B cell (primary cell): ENCODE measurements around the gene ARAP1. TPM values are rescaled to one million over a fixed set of nuclear protein-coding genes. Genes with fewer than 3 reads are reported as not detected.

Experiments
- ATAC-seq: fragments of 200-7000 bp; cut with Tn5 transposase; one replicate; pipeline ENCODE4 v1.10.0; 2021; ENCODE audit warnings: low read depth, mild to moderate bottlenecking, moderate number of reproducible peaks, moderate library complexity
- CTCF ChIA-PET: fragments of 350-600 bp; sonication (Branson Sonifier 250); formaldehyde crosslinking; loops from one replicate; lab custom pipeline; 2021; ENCODE audit warnings: antibody characterized with exemption, inconsistent platforms; lab: Charles Lee
- POLR2A ChIA-PET: fragments of 350-600 bp; sonication (Branson Sonifier 250); formaldehyde crosslinking; loops from one replicate; lab custom pipeline; 2021; ENCODE audit warnings: antibody characterized with exemption; lab: Charles Lee
- DNase-seq: peaks from one replicate; pipeline ENCODE4 v3.0.0; 2013
- H2AFZ ChIP-seq: 2 replicates; pipeline ENCODE4 v1.6.1; 2012; ENCODE audit warnings: mild to moderate bottlenecking, low read depth, low read length; ENCODE audit not compliant: insufficient read depth, poor library complexity, severe bottlenecking
- H3K27ac ChIP-seq, 2 donors: 1 replicate in 1 of 2; 2 replicates in 1 of 2; pipeline ENCODE4 v1.5.1; 2012 to 2013; ENCODE audit warnings: low read length in 2 of 2, mild to moderate bottlenecking in 2 of 2, moderate library complexity in 1 of 2
- H3K27me3 ChIP-seq, 4 experiments: fragments of 200-600 bp in 1 of 4; sonication (generic) in 1 of 4; replicated peaks in 1 of 4; 1 replicate in 2 of 4; 2 replicates in 2 of 4; pipeline versions ENCODE4 v1.6.1 to v1.7.0; 2013 to 2016; ENCODE audit warnings: low read length in 3 of 4, mild to moderate bottlenecking in 2 of 4, mixed read lengths in 1 of 4, moderate library complexity in 1 of 4; ENCODE audit not compliant: insufficient read depth in 4 of 4, control insufficient read depth in 3 of 4; ENCODE audit errors: control extremely low read depth in 1 of 4
- H3K36me3 ChIP-seq, 2 experiments: replicated peaks in 1 of 2; 1 replicate in 1 of 2; 2 replicates in 1 of 2; pipeline versions ENCODE4 v1.6.1 to v1.7.1; 2013; ENCODE audit warnings: low read length in 1 of 2; ENCODE audit not compliant: insufficient read depth in 2 of 2, control insufficient read depth in 1 of 2; ENCODE audit errors: control extremely low read depth in 1 of 2, extremely low read depth in 1 of 2
- H3K4me1 ChIP-seq, 2 donors: fragments of 200-600 bp in 1 of 2; sonication (generic) in 1 of 2; 1 replicate in 1 of 2; 2 replicates in 1 of 2; pipeline versions ENCODE4 v1.5.1 to v1.6.1; 2013 to 2017; ENCODE audit warnings: low read length in 2 of 2; ENCODE audit not compliant: control insufficient read depth in 2 of 2, insufficient read depth in 2 of 2
- H3K4me2 ChIP-seq: replicated peaks from 2 replicates; pipeline ENCODE3; 2012; ENCODE audit warnings: mild to moderate bottlenecking, low read depth, low read length; ENCODE audit not compliant: poor library complexity, severe bottlenecking
- H3K4me3 ChIP-seq, 5 experiments: fragments of 200-600 bp in 1 of 5; sonication (generic) in 1 of 5; 1 replicate in 3 of 5; 2 replicates in 2 of 5; pipeline versions ENCODE4 v1.5.1 to v1.7.0; 2011 to 2016; ENCODE audit warnings: low read length in 4 of 5, mild to moderate bottlenecking in 4 of 5, low read depth in 2 of 5, control low read depth in 1 of 5, moderate library complexity in 1 of 5; ENCODE audit not compliant: insufficient read depth in 1 of 5; ENCODE audit errors: control extremely low read depth in 1 of 5, extremely low read depth in 1 of 5
- H3K79me2 ChIP-seq: fragments of 200-600 bp; sonication (generic); one replicate; pipeline ENCODE4 v1.6.0; 2016; ENCODE audit warnings: low read length; ENCODE audit not compliant: control insufficient read depth, insufficient read depth
- H3K9ac ChIP-seq: fragments of 200-600 bp; sonication (generic); 2 replicates; pipeline ENCODE4 v1.6.1; 2017; ENCODE audit warnings: mild to moderate bottlenecking, low read length, moderate library complexity
- H3K9me3 ChIP-seq, 3 donors: one replicate each; pipeline versions ENCODE4 v1.6.1 to v1.7.1; 2013; ENCODE audit warnings: low read length in 2 of 3; ENCODE audit not compliant: control insufficient read depth in 2 of 3, insufficient read depth in 1 of 3; ENCODE audit errors: control extremely low read depth in 1 of 3
- H4K20me1 ChIP-seq: 2 replicates; pipeline ENCODE4 v1.6.0; 2012; ENCODE audit warnings: mild to moderate bottlenecking, low read length; ENCODE audit not compliant: insufficient read depth, control insufficient read depth, poor library complexity, severe bottlenecking
- H3K27ac Mint-ChIP-seq: one replicate; pipeline ENCODE4 v1.8.0; 2021; ENCODE audit warnings: mixed read lengths
- H3K27me3 Mint-ChIP-seq: one replicate; pipeline ENCODE4 v1.8.0; 2021; ENCODE audit warnings: mixed read lengths
- H3K4me1 Mint-ChIP-seq: one replicate; pipeline ENCODE4 v1.8.0; 2021; ENCODE audit warnings: mixed read lengths
- H3K4me3 Mint-ChIP-seq: one replicate; pipeline ENCODE4 v1.8.0; 2021; ENCODE audit warnings: mixed read lengths
- H3K9me3 Mint-ChIP-seq: one replicate; pipeline ENCODE4 v1.8.0; 2022; ENCODE audit warnings: mixed read lengths; ENCODE audit not compliant: insufficient read depth
- EZH2 ChIP-seq: IDR thresholded peaks from 2 replicates; pipeline ENCODE4 v1.6.1; 2012; ENCODE audit warnings: borderline replicate concordance, low read depth, mild to moderate bottlenecking, moderate library complexity, low read length; ENCODE audit not compliant: insufficient read depth, poor library complexity, severe bottlenecking
- WGBS: methylation state at CpG from one replicate; pipeline ENCODE4 v1.1.5; 2013; ENCODE audit warnings: missing lambda C conversion rate; ENCODE audit not compliant: insufficient coverage; 5-methylcytosine and 5-hydroxymethylcytosine counted together
- intact Hi-C: fragments of 100-400 bp; cut with micrococcal nuclease; formaldehyde crosslinking; loops from one replicate; pipeline ENCODE4 v1.10.0; 2022
- polyA plus RNA-seq: library from polyadenylated mRNA; depleted of rRNA; stranded (reverse); fragments of >200 nt; gene quantifications from 2 replicates; pipeline ENCODE4 v1.2.3, GENCODE V29; 2012
- total RNA-seq, 2 donors: library from RNA; stranded (reverse); fragments of 120-200 nt in 1 of 2; gene quantifications; 1 replicate in 1 of 2; 2 replicates in 1 of 2; pipeline versions ENCODE4 v1.2.3 to v1.2.4, GENCODE V29; 2013 to 2022
- TF ChIP-seq, protein P1 (sequence below): fragments of 200-600 bp; IDR thresholded peaks from one replicate; pipeline ENCODE4 v1.8.0; 2022; ENCODE audit warnings: antibody characterized with exemption, mild to moderate bottlenecking

Gene ARAP1
- total and polyA plus RNA-seq, 2 donors (not counting 1 experiment from before 2014, with no cell fraction given) = 143 to 242 TPM

DNA sequence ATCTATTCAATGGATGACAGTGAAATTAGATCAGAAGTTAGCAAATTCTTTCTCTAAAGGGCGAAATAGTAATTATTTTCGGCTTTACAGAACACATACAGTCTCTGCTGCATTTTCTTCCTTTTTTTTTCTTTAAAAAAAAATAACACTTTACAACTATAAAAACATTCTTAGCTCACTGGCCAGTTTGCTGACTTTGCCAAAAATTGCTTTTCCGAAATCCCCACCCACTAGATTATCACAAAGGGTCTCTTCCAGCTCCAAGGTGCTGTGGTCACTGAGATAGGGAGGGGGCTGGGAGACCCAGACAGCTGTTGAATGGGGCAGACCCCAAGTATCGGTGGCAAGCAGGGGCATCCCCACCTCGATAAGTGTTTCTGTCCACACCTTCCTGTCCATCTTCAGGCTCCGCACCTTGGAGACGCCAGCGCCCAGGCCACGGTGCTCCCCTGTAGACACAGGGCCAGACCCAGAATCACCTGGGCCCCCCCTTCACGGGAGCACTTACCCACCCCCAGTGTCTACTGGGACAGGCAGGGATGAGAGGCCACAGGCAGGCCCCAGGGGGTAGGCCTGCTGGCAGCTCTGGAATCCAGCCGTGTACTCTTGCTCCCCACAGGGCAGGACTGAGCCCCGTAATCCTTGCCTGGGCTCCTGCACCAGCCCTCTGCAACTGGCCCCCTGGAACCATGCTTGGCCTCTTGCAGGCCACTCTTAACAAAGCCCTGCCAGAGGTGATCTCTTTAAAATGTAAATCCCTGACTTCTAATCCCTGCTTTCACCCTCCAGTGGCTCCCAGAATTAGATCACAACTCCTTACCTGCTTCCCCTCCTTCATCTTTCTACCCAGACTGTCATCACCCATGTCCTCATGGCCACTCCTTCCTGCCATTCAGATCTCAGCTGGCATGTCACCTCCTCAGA is 46.5 kb downstream of the ARAP1 start:
- no peak for ATAC-seq
- no peak overlapping the region for H3K27ac ChIP-seq
- no peaks in the 10 kb centered on the region for H3K27me3 ChIP-seq
- H3K4me1 ChIP-seq = no peaks in the 10 kb centered on the region
- intact Hi-C loops = no loop called here
- Mint-ChIP-seq H3K9me3 (no peaks in the 10 kb centered on the region), H3K27ac (peak overlapping the region; percentile 41), H3K4me3 (no peak overlapping the region), H3K27me3 (no peaks in the 10 kb centered on the region), H3K4me1 (peaks cover 2% of the 10 kb centered on the region)
- H3K4me3 ChIP-seq = no peak overlapping the region
- H3K36me3 ChIP-seq = peaks cover 2 to 98% of the 10 kb centered on the region in 2 experiments
- TF ChIP-seq, protein P1, sequence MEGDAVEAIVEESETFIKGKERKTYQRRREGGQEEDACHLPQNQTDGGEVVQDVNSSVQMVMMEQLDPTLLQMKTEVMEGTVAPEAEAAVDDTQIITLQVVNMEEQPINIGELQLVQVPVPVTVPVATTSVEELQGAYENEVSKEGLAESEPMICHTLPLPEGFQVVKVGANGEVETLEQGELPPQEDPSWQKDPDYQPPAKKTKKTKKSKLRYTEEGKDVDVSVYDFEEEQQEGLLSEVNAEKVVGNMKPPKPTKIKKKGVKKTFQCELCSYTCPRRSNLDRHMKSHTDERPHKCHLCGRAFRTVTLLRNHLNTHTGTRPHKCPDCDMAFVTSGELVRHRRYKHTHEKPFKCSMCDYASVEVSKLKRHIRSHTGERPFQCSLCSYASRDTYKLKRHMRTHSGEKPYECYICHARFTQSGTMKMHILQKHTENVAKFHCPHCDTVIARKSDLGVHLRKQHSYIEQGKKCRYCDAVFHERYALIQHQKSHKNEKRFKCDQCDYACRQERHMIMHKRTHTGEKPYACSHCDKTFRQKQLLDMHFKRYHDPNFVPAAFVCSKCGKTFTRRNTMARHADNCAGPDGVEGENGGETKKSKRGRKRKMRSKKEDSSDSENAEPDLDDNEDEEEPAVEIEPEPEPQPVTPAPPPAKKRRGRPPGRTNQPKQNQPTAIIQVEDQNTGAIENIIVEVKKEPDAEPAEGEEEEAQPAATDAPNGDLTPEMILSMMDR = no peak
- no peak for TF ChIP-seq EZH2
- H3K4me2 ChIP-seq = no peak overlapping the region
- H3K9ac ChIP-seq = no peak overlapping the region
- peaks cover 92% of the 10 kb centered on the region for H4K20me1 ChIP-seq
- DNase-seq = no peak
- H3K79me2 ChIP-seq = peaks cover 40% of the 10 kb centered on the region
- ChIA-PET POLR2A (interaction anchor here (0.6 kb wide), 2 partner anchors 104 to 728 kb away, joined by 3 to 5 read pairs; no protein-coding TSS in a partner anchor), CTCF (interaction anchor here (1.3 kb wide), 1 partner anchor 21 kb away, joined by 7 read pairs; no protein-coding TSS in a partner anchor)
- 97% methylated on average over 11 of the region's 12 CpGs for WGBS
- no peak overlapping the region for H2AFZ ChIP-seq
- no peaks in the 10 kb centered on the region for H3K9me3 ChIP-seq
